ENCODE results near the gene SLC30A2.

The SLC30A2 gene

GRCh38 chr1:26022404-26022779 is 23.5 kb downstream of the SLC30A2 start:
- no peak overlapping the region for H3K4me2 ChIP-seq (ENCODE audit: low read length)
- H3K27me3 ChIP-seq (ENCODE audit: low read depth, low read length) = no peaks in the 10 kb centered on the region; the same call in 1 of the 2 replicates
- TF ChIP-seq CTCF (IDR thresholded peaks at IDR 0.05; ENCODE audit: low read depth, low read length) = no peak
- TF ChIP-seq EZH2phosphoT487 (IDR thresholded peaks at IDR 0.05; ENCODE audit: low read depth) = no peak
- no peak overlapping the region for H3K27ac ChIP-seq (ENCODE audit: low read length)
- H4K20me1 ChIP-seq (ENCODE audit: insufficient read depth, low read length) = no peaks in the 10 kb centered on the region
- H3K9ac ChIP-seq (ENCODE audit: low read length) = no peak overlapping the region
- H3K36me3 ChIP-seq (replicated peaks; ENCODE audit: low read depth, low read length) = no peaks in the 10 kb centered on the region
- H2AFZ ChIP-seq (ENCODE audit: low read depth, low read length) = no peak overlapping the region
- no peak overlapping the region for H3K4me3 ChIP-seq (ENCODE audit: low read length)
- no peaks in the 10 kb centered on the region for H3K79me2 ChIP-seq (ENCODE audit: low read length)
- no peaks in the 10 kb centered on the region for H3K9me3 ChIP-seq (ENCODE audit: insufficient read depth, low read length)
- no peaks in the 10 kb centered on the region for H3K4me1 ChIP-seq (ENCODE audit: low read length)

- Histone ChIP-seq H3K27ac (ENCODE audit: low read length) (no peak within 1 kb of the TSS), H3K27me3 (ENCODE audit: low read depth, low read length) (no peaks in the 10 kb centered on the region; the same call in 1 of the 2 replicates), H3K36me3 (replicated peaks; ENCODE audit: low read depth, low read length) (no peaks in the 10 kb centered on the region), H3K79me2 (ENCODE audit: low read length) (no peaks in the 10 kb centered on the region), H4K20me1 (ENCODE audit: insufficient read depth, low read length) (no peaks in the 10 kb centered on the region), H2AFZ (ENCODE audit: low read depth, low read length) (no peak within 1 kb of the TSS), H3K4me3 (ENCODE audit: low read length) (no peak within 1 kb of the TSS), H3K9me3 (ENCODE audit: insufficient read depth, low read length) (no peaks in the 10 kb centered on the region), H3K9ac (ENCODE audit: low read length) (no peak within 1 kb of the TSS), H3K4me1 (ENCODE audit: low read length) (no peaks in the 10 kb centered on the region), H3K4me2 (ENCODE audit: low read length) (no peak within 1 kb of the TSS)
- TF ChIP-seq CTCF (IDR thresholded peaks at IDR 0.05; ENCODE audit: low read depth, low read length) = no peak
- no peak for TF ChIP-seq EZH2phosphoT487 (IDR thresholded peaks at IDR 0.05; ENCODE audit: low read depth)
Observed at GRCh38 chr1:26021647-26022403, 24.1 kb downstream of the SLC30A2 start, which contains the start of gene EXTL1. Gene EXTL1, plus strand, starts transcription at chr1:26021775. Its CDS starts 872 bp downstream, at chr1:26022647.

GRCh38 chr1:26020941-26021646 is 24.8 kb downstream of the SLC30A2 start:
- no peaks in the 10 kb centered on the region for H3K4me1 ChIP-seq (ENCODE audit: low read length)
- no peak overlapping the region for H2AFZ ChIP-seq (ENCODE audit: low read depth, low read length)
- no peak overlapping the region for H3K27ac ChIP-seq (ENCODE audit: low read length)
- H3K9me3 ChIP-seq (ENCODE audit: insufficient read depth, low read length) = no peaks in the 10 kb centered on the region
- H4K20me1 ChIP-seq (ENCODE audit: insufficient read depth, low read length) = no peaks in the 10 kb centered on the region
- H3K4me2 ChIP-seq (ENCODE audit: low read length) = no peak overlapping the region
- no peaks in the 10 kb centered on the region; the same call in 1 of the 2 replicates for H3K27me3 ChIP-seq (ENCODE audit: low read depth, low read length)
- no peaks in the 10 kb centered on the region for H3K36me3 ChIP-seq (replicated peaks; ENCODE audit: low read depth, low read length)
- no peak overlapping the region for H3K4me3 ChIP-seq (ENCODE audit: low read length)
- TF ChIP-seq CTCF (IDR thresholded peaks at IDR 0.05; ENCODE audit: low read depth, low read length) (no peak), EZH2phosphoT487 (IDR thresholded peaks at IDR 0.05; ENCODE audit: low read depth) (no peak)
- no peak overlapping the region for H3K9ac ChIP-seq (ENCODE audit: low read length)
- H3K79me2 ChIP-seq (ENCODE audit: low read length) = no peaks in the 10 kb centered on the region

- no peak overlapping the region for H3K27ac ChIP-seq (ENCODE audit: low read length)
- H3K36me3 ChIP-seq (replicated peaks; ENCODE audit: low read depth, low read length) = no peaks in the 10 kb centered on the region
- H3K9me3 ChIP-seq (ENCODE audit: insufficient read depth, low read length) = no peaks in the 10 kb centered on the region
- H2AFZ ChIP-seq (ENCODE audit: low read depth, low read length) = no peak overlapping the region
- no peaks in the 10 kb centered on the region for H4K20me1 ChIP-seq (ENCODE audit: insufficient read depth, low read length)
- no peaks in the 10 kb centered on the region; the same call in 1 of the 2 replicates for H3K27me3 ChIP-seq (ENCODE audit: low read depth, low read length)
- no peak overlapping the region for H3K4me3 ChIP-seq (ENCODE audit: low read length)
- H3K4me2 ChIP-seq (ENCODE audit: low read length) = no peak overlapping the region
- H3K79me2 ChIP-seq (ENCODE audit: low read length) = no peaks in the 10 kb centered on the region
- no peaks in the 10 kb centered on the region for H3K4me1 ChIP-seq (ENCODE audit: low read length)
- no peak overlapping the region for H3K9ac ChIP-seq (ENCODE audit: low read length)
- no peak for TF ChIP-seq EZH2phosphoT487 (IDR thresholded peaks at IDR 0.05; ENCODE audit: low read depth)
- no peak for TF ChIP-seq CTCF (IDR thresholded peaks at IDR 0.05; ENCODE audit: low read depth, low read length)
Observed at GRCh38 chr1:26020330-26020768, 25.6 kb downstream of the SLC30A2 start.

All from OCI-LY3 (cell line).